Liver (tissue), 3 donors: ENCODE measurements around the gene HOXA7.

Experiments
- CTCF ChIP-seq: fragments of 150-350 bp; IDR thresholded peaks from 2 replicates; pipeline ENCODE4 v1.5.1; 2017; ENCODE audit warnings: improper control_type of control experiment, low read depth, low read length; ENCODE audit not compliant: missing input control
- EGR1 ChIP-seq, 2 donors: IDR thresholded peaks; 2 replicates each; pipeline ENCODE4 v1.6.1; 2016 to 2018; ENCODE audit warnings: antibody characterized with exemption in 2 of 2, low read depth in 2 of 2
- FOXA1 ChIP-seq: IDR thresholded peaks from 2 replicates; pipeline ENCODE4 v1.6.1; 2016; ENCODE audit warnings: antibody characterized with exemption
- FOXA2 ChIP-seq: IDR thresholded peaks from 2 replicates; pipeline ENCODE4 v1.6.1; 2016; ENCODE audit warnings: antibody characterized with exemption
- GABPA ChIP-seq, 2 donors: IDR thresholded peaks in 1 of 2; conservative IDR thresholded peaks in 1 of 2; 2 replicates each; pipeline ENCODE4 v1.6.1; 2016; ENCODE audit warnings: antibody characterized with exemption in 2 of 2, mild to moderate bottlenecking in 1 of 2, moderate library complexity in 1 of 2
- JUND ChIP-seq, 2 donors: IDR thresholded peaks; 2 replicates each; pipeline ENCODE4 v1.6.1; 2016; ENCODE audit warnings: antibody characterized with exemption in 2 of 2
- RAD21 ChIP-seq, 2 donors: IDR thresholded peaks; 2 replicates each; pipeline ENCODE4 v1.6.1; 2016; ENCODE audit warnings: antibody characterized with exemption in 2 of 2, mild to moderate bottlenecking in 2 of 2
- RXRA ChIP-seq, 2 donors: IDR thresholded peaks; 2 replicates each; pipeline ENCODE4 v1.6.1; 2017 to 2018; ENCODE audit warnings: antibody characterized with exemption in 2 of 2, mild to moderate bottlenecking in 1 of 2
- SP1 ChIP-seq: IDR thresholded peaks from 2 replicates; pipeline ENCODE4 v1.6.1; 2018; ENCODE audit warnings: antibody characterized with exemption, mild to moderate bottlenecking
- TAF1 ChIP-seq: conservative IDR thresholded peaks from 2 replicates; pipeline ENCODE4 v1.6.1; 2016; ENCODE audit warnings: antibody characterized with exemption, mild to moderate bottlenecking
- YY1 ChIP-seq: IDR thresholded peaks from 2 replicates; pipeline ENCODE4 v1.6.1; 2016; ENCODE audit warnings: antibody characterized with exemption, mild to moderate bottlenecking
- TF ChIP-seq, protein P1 (sequence below): IDR thresholded peaks from 2 replicates; pipeline ENCODE4 v1.6.1; 2016; ENCODE audit warnings: antibody characterized with exemption
- TF ChIP-seq, protein P2 (sequence below): IDR thresholded peaks from 2 replicates; pipeline ENCODE4 v1.6.1; 2016; ENCODE audit warnings: antibody characterized with exemption, mild to moderate bottlenecking
- donor health status: healthy.
- donor health status: healthy.

DNA sequence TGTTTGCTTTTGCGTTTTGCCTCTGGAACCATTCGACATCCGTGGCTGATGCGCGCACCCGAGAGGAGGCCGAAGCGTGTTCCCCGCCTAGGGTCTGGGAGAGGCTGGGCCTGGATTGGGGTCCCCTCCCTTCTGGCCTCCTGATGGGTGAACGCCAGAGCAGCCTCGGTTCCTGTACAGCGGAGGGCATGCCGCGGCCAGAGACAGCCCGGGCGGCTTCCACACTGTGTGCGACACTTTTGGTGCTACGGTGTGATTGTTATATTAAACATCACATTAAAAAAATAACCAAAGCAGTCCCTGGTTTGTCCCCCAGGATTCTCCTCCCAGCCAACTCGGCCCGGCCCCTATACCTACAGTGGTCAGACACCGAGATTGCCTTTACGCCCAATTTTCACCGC lies 3.7 kb upstream of the HOXA7 start:
- TF ChIP-seq CTCF (no peak), RXRA (IDR thresholded peaks at IDR 0.05) (no peak), GABPA (IDR thresholded peaks at IDR 0.05 in 1 of 2, conservative IDR thresholded peaks at IDR 0.05 in 1 of 2) (no peak), EGR1 (IDR thresholded peaks at IDR 0.05; ENCODE audit: low read depth in 2 of 2) (no peak), FOXA2 (no peak), TAF1 (no peak), RAD21 (IDR thresholded peaks at IDR 0.05) (no peak), SP1 (no peak), FOXA1 (no peak), JUND (IDR thresholded peaks at IDR 0.05) (no peak), YY1 (no peak)
- TF ChIP-seq, protein P1, sequence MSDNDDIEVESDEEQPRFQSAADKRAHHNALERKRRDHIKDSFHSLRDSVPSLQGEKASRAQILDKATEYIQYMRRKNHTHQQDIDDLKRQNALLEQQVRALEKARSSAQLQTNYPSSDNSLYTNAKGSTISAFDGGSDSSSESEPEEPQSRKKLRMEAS = no peak
- TF ChIP-seq, protein P2, sequence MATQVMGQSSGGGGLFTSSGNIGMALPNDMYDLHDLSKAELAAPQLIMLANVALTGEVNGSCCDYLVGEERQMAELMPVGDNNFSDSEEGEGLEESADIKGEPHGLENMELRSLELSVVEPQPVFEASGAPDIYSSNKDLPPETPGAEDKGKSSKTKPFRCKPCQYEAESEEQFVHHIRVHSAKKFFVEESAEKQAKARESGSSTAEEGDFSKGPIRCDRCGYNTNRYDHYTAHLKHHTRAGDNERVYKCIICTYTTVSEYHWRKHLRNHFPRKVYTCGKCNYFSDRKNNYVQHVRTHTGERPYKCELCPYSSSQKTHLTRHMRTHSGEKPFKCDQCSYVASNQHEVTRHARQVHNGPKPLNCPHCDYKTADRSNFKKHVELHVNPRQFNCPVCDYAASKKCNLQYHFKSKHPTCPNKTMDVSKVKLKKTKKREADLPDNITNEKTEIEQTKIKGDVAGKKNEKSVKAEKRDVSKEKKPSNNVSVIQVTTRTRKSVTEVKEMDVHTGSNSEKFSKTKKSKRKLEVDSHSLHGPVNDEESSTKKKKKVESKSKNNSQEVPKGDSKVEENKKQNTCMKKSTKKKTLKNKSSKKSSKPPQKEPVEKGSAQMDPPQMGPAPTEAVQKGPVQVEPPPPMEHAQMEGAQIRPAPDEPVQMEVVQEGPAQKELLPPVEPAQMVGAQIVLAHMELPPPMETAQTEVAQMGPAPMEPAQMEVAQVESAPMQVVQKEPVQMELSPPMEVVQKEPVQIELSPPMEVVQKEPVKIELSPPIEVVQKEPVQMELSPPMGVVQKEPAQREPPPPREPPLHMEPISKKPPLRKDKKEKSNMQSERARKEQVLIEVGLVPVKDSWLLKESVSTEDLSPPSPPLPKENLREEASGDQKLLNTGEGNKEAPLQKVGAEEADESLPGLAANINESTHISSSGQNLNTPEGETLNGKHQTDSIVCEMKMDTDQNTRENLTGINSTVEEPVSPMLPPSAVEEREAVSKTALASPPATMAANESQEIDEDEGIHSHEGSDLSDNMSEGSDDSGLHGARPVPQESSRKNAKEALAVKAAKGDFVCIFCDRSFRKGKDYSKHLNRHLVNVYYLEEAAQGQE = no peak
